ENCODE results near the gene ITPR1. TPM values are rescaled to one million over a fixed set of nuclear protein-coding genes. Genes with fewer than 3 reads are reported as not detected.
A peak's percentile ranks its signal among the peaks of the same experiment; 100 is the strongest.

The ITPR1 gene
- total RNA-seq, 1 donor from 2014 or later: 91.7 TPM

DNA sequence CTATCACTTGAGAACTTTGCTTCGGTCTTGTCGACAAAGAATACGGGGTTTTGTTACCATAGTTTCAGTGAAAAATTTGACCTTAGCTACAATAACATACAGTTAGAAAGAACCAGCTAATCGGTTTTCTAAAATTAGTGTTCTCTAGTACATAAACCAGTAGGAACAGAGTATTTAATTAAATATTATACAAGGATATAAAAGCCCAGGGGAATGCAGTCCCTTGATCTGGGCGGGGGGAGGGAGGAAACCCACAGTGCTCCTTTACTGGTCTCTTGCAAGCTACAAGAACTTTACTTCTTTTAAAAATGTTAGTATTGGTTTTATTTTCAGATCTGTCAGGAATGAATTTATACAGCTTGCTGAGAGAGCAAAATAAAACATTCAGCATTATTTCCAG lies 41.8 kb downstream of the ITPR1 start:
- Histone ChIP-seq H3K9me3 (no peaks in the 10 kb centered on the region), H3K4me1 (peaks cover 34% of the 10 kb centered on the region), H3K36me3 (no peaks in the 10 kb centered on the region), H3K27me3 (no peaks in the 10 kb centered on the region), H3K27ac (peak overlapping the region; percentile 37), H3K4me3 (no peak overlapping the region)
- DNase-seq (no peak), ATAC-seq (no peak)
- TF ChIP-seq CTCF (IDR thresholded peaks at IDR 0.05): no peak
- intact Hi-C loops (cut with DNase I): no loop called here

DNA sequence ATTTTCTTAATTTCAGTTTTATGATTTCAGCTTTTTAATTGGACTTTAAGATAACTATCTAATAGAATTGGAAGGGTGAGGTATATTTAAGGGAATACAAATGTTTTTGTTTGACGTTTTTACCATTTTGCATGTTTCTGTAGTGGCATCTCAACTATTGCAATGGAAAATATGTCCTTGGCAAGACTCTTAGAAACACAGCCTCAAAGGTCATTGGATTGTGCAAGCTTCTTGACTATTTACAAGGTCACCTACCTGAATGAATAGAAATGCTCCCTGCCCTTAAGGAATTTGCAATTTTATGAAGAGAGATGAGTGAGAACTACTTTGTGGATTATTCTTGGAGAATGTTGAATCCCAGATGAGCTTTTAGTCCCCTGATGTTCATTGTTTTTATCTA lies 43.1 kb downstream of the ITPR1 start:
- Histone ChIP-seq H3K4me3 (no peak overlapping the region), H3K4me1 (peaks cover 34% of the 10 kb centered on the region), H3K9me3 (no peaks in the 10 kb centered on the region), H3K27ac (no peak overlapping the region), H3K36me3 (no peaks in the 10 kb centered on the region), H3K27me3 (no peaks in the 10 kb centered on the region)
- DNase-seq: no peak
- ATAC-seq: no peak
- intact Hi-C loops (cut with DNase I): no loop called here
- no peak for TF ChIP-seq CTCF (IDR thresholded peaks at IDR 0.05)

DNA sequence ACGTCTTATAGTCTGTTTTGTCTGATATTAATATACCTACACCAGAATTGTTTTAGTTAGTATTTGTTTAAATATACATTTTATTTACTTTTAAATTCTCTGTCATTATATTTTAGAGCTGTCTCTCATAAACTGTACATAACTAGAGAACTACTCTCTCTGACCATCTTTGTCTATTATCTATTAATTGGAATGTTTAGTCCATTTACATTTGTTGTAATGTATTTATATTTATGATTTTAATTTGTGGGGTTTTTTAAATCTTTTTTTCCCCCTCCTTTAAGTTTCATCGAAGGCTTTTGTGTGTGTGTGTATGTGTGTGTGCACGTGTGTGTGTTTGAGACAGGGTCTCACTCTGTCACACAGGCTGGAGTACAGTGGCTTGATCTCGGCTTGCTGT lies 47.1 kb downstream of the ITPR1 start:
- H3K36me3 ChIP-seq: no peaks in the 10 kb centered on the region
- H3K4me3 ChIP-seq: no peak overlapping the region
- H3K4me1 ChIP-seq: peaks cover 9% of the 10 kb centered on the region
- intact Hi-C loops (cut with DNase I): no loop called here
- no peak for TF ChIP-seq CTCF (IDR thresholded peaks at IDR 0.05)
- H3K9me3 ChIP-seq: no peaks in the 10 kb centered on the region
- no peak for DNase-seq
- no peak overlapping the region for H3K27ac ChIP-seq
- no peaks in the 10 kb centered on the region for H3K27me3 ChIP-seq
- ATAC-seq: no peak

DNA sequence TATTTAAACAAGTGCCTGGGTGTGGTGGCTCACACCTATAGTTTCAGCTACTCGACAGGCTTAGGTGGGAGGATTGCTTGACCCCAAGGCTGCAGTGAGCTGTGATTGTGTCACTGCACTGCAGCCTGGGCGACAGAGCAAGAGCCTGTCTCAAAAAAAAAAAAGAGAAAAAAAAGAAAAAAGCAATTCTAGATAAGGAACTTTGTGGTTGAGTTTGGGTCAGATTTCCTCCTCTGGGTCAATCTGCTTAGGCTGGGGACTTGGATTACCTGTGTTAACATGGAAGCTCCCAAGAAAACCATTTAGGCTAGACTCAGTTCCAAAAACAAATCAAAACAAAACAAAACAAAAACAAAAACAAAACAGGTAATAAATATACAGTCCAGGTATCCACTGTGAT lies 50.0 kb downstream of the ITPR1 start:
- Histone ChIP-seq H3K4me3 (no peak overlapping the region), H3K36me3 (no peaks in the 10 kb centered on the region), H3K27ac (no peak overlapping the region), H3K4me1 (peaks cover 8% of the 10 kb centered on the region), H3K9me3 (no peaks in the 10 kb centered on the region), H3K27me3 (no peaks in the 10 kb centered on the region)
- no peak for ATAC-seq
- TF ChIP-seq CTCF (IDR thresholded peaks at IDR 0.05): no peak
- no peak for DNase-seq
- intact Hi-C loops (cut with DNase I): no loop called here

GRCh38 chr3:4546346-4547178 lies 53.4 kb downstream of the ITPR1 start:
- Histone ChIP-seq H3K36me3 (no peaks in the 10 kb centered on the region), H3K4me1 (peaks cover 23% of the 10 kb centered on the region)
- no peak for ATAC-seq

More at GRCh38 chr3:4546346-4547178, 53.4 kb downstream of the ITPR1 start:
- intact Hi-C loops (cut with DNase I): no loop called here
- Histone ChIP-seq H3K4me3 (no peak overlapping the region), H3K27ac (no peak overlapping the region), H3K27me3 (no peaks in the 10 kb centered on the region), H3K9me3 (no peaks in the 10 kb centered on the region)
- no peak for TF ChIP-seq CTCF (IDR thresholded peaks at IDR 0.05)
- DNase-seq: no peak
